GM21786 (cell line): ENCODE data around the gene CPVL.
"Not testable (repeated sequence)": the region's sequence is repeated elsewhere in the genome, so short reads cannot be mapped to it uniquely, and the experiment has no call there.

Experiments used
- ATAC-seq: cut with Tn5 transposase; IDR thresholded peaks from one replicate; pipeline ENCODE4 v1.9.1; 2021; ENCODE audit not compliant: unreplicated experiment

CPVL gene

DNA sequence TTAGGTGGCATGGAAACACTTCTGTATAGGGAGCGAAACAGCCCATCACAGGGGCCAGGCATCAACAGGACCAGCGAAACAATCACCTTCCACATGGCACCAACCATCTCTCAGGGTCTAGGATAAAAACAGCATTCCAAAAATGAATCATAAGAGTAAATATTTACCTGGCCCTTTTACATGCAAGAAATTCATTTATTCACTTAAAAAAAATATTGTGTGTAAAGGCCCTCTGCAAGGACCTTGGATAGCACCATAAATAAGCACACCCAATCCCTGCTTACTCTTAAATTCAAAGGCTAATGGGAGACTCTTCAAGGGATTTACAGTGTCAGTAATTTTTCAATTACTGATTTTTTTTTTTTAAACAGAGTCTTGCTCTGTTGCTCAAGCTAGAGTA, 25.4 kb downstream of the CPVL start:
- no peak for ATAC-seq

DNA sequence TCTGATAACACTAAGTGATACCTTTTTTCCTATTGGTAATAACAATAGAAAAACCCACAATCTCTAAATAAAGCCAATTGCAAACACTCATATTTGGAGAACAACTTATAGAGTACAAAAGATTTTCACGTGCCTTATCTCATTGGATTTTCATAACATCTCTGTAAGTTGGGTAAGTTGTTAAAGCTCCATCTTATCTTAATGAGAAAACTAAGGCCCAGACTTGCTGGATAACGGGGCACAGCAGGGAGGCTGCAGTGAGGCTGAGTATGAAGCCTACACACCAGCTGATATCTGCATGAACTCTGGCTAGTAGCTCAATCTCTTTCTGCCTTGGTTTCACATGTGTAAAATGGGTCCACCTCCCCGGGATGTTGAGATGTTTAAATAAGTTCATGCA, 26.8 kb downstream of the CPVL start:
- no peak for ATAC-seq

DNA sequence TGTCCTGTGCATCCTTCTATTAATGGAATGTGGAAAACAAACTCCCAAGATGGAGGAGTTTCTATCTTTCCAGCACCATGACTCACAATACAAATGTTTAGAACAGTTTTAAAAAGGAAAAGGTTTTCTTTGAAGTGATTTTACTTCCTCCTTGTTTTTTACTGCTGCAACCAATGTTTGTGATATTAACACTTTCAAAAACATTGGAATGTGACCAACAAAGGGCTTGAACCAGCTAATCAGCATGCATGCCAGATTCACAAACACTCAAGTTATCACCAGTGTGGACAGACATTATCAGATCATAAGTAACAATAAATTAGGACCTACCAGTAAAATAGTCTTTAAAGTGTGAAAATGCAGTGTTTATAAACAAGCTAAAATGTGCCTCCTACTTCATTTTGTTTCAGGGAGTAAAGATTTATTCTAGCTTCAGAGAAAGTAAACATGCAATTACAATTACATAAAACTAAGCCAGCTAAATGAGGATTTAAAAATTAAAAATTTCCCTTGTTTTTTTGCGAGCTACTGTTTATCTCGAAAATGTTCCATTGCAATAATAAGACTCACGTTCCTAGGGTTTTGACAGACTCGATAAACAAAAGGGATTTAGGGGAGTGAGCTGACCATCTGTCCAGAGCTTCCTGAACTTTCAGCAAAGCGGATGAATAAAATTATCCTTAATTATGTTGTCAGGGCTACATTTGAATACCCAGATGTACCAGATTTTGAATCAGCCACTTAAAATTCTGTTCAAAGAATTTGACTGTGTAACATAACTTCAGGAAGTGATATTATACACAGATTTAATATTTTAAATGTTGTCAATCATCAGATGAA, 29.8 kb downstream of the CPVL start:
- no peak for ATAC-seq

DNA sequence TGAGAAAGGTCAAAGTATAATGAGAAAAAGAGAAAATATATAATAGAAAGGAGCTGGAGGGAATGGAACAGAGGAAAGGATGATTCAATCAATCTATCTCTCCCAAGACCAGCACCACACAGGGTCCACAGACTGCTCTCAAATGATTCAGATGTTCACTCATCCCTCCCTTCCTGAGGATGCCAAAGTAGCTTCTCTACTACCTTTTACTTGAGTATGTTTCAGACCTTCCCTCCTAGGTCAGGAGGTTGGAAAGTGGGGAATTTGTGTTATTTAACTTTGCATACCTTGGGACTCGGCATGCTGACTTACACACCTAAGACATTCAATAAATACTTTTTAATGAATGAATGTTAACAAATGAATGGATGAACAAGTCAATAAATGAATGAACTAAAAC, 30.6 kb downstream of the CPVL start:
- ATAC-seq: no peak

DNA sequence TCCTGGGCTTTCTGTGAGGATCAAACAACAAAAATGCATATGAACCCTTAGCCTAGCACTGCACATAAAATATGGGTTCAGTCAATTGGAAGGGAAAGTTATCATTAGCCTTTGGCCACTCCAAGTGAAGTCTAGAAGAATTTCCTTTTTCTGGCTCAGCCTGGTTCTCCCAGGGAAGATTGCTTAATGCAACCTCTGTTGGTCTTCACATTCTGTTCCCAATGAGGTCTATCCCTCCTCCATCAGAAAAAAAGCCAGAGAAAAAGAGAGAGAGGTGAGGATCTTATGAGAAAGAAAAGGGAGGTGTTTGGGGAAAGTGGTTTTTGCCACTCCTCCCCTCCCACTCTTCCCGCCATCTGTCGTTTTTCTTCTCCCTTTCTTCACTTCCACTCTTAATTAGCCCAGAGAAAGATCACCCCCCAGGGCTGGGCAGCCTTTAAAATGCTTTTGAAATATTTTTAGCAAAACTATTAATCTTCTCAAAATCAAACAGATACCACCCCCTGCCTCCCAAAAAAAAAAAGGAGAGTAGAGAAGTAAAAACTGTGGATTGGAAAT, 31.1 kb downstream of the CPVL start:
- ATAC-seq: no peak

DNA sequence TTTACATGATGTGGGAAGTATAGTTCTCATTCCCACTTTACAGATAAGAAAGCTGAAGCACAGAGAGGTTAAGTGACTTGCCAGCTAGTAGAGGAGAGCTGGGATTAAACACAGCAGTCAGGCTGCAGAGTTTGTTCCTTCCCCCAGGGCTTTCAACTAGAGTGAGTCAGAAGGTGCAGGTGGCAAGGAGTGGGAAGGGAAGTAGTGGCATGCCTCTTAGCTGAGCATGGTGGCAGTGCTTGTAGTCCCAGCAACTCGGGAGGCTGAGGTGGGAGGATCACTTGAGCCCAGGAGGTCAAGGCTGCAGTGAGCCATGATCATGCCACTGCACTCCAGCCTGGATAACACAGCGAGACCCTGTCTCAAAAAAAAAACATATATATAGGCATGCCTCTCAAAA, 32.1 kb downstream of the CPVL start:
- ATAC-seq: not testable (repeated sequence)

DNA sequence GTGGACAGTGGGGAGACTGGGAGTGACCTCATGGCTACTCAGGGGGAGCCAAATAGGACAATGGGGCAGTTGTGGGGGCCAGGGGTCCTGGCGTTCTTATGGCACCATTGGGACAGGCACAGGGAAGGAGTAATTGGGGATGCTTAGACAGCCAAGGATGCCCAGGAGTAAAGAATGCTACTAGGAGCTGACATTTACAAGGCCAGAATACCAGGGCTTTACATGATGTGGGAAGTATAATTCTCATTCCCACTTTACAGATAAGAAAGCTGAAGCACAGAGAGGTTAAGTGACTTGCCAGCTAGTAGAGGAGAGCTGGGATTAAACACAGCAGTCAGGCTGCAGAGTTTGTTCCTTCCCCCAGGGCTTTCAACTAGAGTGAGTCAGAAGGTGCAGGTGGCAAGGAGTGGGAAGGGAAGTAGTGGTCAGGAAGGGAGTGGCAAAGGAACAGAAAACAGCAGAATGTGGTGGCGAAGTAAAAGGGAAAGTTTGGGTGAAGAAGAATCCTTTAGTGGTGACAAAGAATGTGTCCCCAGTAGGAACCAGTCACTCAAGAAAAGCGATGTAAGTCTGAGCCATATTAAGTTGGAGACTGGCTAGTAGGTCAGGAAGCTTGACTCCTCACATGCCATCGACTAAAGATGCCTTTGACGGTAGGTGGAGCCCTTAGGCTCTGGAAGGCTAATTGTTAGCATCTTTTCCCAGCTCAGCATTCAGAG, 32.8 kb downstream of the CPVL start:
- ATAC-seq: no peak

DNA sequence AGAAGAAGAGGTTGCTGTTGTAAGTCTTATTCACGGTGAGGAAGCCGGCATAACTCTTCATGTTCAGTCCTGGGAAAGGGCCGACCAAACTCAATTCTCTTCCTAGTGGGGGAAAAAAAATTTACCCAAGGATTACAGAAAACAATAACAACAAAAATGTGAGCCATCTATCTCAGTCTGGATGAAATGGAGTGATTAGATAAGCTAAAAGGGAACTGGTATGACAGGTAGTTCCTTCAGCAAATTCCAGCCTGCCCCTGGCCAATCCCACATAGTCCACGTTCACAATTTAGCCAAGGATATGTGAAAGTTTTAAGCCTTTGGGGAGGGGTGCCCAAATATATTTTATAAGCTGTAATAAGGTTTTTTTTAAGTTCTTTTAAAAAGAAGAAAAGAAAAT, 33.6 kb downstream of the CPVL start:
- no peak for ATAC-seq

DNA sequence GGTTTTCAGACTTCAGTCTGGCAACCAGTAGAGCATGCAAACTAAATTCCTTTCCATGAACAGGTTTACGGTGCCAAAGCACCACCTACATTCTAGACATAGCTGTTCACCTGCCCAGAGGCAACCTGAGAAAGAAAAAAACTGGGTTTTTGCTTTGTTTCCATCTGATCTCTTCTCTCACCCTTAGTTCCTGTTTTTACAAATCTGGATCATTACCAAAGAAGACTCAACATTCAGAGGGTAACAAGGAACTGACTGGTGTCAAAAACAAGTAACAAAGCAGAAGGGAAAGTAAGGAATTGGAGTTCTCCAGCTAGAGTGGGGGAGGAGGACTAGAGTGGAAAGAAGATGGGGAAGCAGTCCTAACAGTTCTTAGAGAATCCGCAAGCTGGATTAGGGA, 36.4 kb downstream of the CPVL start:
- ATAC-seq: no peak

DNA sequence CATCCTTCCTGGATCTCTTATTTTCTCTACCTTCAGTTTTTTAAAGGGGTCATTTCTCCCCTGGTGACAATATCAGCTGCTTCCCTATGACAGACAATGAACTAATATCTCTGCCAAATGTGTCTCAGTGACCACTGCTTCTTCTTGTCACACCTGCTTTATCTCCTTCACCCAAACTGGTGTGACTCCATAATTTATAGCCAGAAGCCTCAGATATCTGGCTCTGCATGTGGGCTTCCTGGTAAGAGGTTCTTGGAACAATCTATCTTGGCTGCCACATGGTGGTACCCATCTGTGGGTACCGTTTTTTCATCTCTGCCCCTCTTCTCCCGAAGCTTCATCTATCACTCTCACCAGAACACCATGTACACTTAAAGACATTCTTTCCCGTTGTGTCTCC, 37.0 kb downstream of the CPVL start:
- ATAC-seq: no peak

DNA sequence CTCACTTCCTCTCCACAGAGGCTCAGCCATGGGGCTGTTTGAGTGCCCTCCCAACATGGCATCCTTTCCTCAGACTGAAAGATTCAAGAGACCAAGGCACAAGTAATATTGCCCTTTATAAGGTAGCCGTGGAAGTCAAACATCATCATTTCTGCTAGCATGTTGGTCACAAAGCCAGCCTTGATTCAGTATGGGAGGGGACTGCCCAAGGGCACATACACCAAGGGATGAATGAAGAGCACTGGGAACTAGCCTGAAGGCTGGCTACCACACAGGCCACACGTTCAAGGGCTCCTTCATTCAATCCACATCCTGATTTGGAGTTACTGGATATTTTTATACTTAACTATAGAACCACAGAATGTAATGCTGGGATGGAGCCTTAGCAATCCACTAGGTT, 39.3 kb downstream of the CPVL start:
- no peak for ATAC-seq

DNA sequence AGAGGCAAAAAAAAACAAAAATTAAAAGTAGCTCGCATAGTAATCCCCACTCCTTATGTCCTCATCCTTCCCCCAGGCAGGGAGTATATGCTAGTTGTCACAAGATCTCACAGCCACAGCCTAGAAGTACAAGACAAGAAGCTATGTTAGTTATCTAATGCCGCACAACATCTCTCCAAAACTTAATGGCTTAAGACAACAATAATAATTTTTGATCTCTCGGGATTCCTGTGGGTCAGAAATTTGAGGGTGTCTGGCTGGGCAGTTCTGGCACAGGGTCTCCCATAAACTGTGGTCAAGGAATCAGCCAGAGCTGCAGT, 39.7 kb downstream of the CPVL start:
- no peak for ATAC-seq

DNA sequence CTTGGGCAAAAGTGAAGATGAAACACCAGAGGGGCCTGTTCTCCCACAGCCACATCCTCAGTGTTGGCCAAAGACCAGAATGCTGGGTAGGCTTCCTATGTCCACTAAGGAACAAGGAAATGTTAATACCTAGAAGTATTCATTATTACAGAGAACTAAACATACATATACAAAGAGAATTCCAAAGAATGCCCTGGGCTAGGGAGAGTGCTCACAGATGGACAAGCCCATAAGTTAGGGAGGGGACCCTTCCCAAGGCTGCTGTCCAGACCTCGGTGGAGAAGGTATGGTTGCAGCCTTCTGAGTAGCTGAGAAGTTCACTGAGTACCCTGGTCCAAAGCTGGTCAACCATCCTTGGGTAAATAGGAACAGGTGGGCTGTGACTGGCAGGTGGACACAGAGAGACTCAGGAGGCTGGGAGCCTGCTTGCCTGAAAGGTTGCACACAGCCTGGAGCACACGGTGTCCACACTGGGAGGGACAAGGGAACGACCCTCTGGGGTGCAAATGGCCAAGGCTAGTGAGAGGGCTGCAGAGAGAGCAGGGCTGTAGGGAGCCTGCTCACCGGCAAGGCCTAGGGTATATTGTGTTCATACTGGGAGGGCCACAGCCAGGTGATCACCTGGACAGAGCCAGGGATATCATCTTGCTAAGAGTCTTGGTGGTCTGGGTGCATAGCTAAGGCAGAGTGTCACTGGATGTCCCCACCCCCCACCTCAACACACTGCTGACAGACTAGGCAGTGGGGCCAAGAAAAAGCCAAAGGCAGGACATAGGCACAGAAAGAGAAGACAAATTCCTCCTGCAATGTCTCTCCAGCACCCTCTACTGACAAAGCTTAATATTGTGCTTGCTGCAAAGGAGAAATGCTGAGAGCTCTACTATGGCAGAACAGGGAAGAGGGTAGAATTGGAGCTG, 40.3 kb downstream of the CPVL start:
- ATAC-seq: no peak

DNA sequence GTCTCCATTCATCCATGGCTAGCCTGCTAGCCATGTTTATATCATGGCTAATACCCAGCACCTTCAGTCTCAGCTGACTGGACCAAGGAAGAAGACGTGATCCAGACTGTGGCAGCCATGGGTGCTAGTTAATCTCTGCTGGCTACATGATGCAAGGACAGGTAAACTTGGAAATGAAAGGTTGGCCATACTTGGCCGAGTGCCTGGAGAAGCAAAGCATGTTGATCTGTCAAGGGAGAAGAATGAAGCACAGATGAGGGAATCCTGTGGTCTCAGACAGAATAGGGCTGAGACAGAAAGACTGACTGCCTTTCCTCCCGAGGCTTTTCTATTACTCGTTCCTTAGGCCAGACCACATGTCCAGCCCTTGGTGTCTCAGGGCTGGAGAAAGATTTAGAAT, 41.1 kb downstream of the CPVL start:
- ATAC-seq: no peak

DNA sequence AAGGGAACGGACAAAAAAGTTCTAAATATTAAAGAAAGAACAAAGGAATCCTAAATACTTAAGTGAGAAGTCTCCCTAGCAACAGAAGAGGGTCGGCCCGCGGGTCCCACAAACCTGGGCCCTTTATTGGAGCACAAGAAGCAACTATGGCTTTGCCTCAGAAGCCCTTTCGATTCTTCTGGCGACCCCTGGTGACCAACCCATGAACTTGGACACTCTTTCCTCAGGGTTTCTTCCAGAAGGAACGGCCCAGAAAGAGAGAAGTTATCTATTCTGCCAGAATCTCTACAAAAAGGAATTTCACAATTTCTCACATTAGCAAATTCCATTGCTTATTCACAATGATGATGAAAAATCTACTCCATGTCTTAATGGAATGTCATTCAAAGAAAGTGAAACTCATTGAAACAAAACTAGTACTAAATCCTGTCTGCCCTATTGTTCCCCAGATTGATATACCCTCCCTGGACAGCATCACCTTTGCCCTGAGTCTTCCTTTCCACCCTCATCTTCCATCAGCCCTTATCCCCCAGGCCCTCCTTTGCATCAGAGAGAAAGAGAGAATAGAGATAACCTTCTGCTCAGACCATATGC, 43.7 kb downstream of the CPVL start:
- no peak for ATAC-seq

DNA sequence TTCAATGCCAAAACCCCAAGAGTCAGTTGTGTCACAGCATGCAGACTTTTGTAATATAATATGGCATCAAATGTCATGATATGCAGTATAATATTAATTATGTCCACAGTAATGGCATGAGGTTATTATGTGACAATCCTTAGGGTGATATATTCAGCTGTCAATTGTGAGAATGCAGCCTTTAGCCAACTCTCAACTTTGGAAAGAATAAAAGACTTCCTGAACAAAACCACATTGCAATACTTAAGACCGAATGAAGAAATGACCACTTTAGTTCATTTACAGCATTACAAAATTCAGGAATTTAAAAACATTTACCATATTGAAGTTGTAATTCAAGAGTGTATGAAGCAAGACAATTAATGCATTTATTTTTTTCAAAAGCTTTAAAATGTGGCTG, 45.4 kb downstream of the CPVL start:
- no peak for ATAC-seq

DNA sequence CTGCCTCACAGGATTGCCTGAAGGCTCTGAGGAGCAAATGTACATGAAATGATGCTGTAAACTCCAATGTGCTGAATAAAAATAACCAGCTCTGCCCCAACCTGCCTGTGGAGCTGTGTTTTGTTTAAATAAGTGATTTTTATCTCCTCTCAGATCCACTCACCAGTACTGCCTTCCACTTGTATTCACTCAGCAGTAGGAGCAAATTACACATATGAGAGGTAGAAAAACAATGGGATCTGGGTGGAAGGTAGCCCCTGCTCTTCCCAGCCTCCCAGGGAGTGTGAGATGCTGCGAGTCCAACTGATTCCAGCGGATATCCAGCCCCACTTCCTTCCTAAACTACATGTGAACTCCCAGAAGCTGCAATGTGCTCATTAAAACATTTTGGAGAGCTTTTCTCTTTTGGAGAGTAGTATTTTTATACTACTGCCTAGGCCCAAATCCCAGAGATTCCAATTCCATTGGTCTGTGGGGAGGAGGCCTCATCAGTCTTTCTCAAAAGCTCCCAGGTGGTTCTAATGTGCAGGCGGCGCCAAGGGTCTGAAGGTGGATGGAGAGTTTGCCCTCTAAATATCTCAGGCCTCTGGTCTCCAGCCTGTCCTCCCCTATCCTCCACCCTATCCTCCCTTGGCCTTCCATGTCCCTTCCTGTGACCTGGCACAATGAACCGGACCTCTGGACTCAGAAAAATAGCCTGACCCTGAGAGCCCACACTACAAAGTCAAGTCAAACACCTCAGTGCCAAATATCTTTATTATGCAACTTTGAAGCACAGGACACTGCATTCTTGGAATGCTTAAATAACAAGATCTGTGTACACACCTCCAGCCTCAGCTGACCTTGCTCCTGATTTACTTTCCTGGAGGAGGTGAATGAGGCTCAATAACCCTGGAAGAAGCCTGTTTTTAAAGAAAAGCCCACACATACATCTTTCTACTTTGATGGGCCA, 46.2 kb downstream of the CPVL start:
- no peak for ATAC-seq

DNA sequence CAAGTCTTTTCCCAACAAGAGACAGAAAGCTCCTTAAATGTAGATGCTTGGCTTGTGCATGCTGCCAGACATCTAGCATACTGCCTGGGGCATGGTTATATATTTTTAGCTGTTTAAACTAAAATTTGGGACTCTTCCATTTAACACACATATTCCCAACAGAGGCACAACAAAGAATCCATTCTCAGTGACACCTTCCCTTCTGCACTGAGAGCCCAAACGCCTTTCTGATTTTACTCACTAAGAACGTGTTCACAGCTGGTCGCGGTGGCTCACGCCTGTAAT, 49.9 kb downstream of the CPVL start:
- ATAC-seq: no peak

DNA sequence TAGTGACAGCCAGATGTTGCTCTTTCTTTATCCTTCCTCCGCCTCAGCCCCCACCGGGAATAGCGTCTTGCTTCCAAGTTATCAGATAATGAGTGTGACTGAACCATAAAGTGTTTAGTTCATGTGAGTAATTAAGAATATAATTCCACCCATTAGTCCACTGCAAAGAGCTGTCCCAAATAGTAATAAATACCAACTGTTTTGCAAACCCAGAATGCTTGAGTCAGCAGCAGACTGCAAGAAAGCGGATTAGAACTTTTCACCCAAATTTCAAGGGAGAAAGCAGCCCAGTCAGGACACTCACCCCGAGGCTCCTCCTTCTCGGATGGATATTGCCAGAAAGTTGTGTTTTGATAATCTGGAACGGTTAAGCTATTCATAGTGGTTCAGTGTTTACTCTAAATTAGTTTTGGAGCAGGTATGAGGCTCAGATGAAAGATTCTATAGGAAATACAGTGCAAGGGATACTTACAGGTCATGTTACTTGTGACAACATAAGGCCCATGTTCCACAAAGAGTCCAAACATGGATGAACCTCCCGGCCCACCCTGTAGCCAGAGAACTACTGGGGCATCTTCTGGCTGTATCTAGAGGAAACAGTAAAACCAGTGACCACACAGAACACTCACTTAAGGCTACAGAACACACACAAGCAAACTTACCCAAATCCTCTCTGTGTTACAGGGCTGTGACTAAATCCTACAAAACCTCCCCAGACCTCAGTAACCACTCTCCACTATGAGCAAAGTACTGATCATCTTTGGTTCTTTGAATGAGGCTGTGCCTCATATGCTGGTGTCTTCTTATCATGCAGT, 50.5 kb downstream of the CPVL start:
- no peak for ATAC-seq
